Activated CD4-positive, alpha-beta memory T cell treated with anti-CD3 and anti-CD28 coated beads, Interleukin-2, amount 10 ng/mL, durations not matched to agents 7 days and 5 days (primary cell): ENCODE results near the gene BTBD2. TPM values are rescaled to one million over a fixed set of nuclear protein-coding genes. Genes with fewer than 3 reads are reported as not detected.

ENCODE experiments used
- CTCF ChIA-PET: fragments of 350-600 bp; sonication (Branson Sonifier 250); formaldehyde crosslinking; loops from one replicate; lab custom pipeline; 2021; ENCODE audit warnings: antibody characterized with exemption, inconsistent platforms; lab: Charles Lee
- POLR2A ChIA-PET: fragments of 350-600 bp; sonication (Branson Sonifier 250); formaldehyde crosslinking; loops from one replicate; lab custom pipeline; 2021; ENCODE audit warnings: antibody characterized with exemption; lab: Charles Lee
- DNase-seq: peaks from one replicate; pipeline ENCODE4 v3.0.0-alpha.2; 2020
- H3K27ac Mint-ChIP-seq: one replicate; pipeline ENCODE4 v1.8.0; 2021; ENCODE audit warnings: mild to moderate bottlenecking, mixed read lengths
- H3K27me3 Mint-ChIP-seq: one replicate; pipeline ENCODE4 v1.8.0; 2021; ENCODE audit warnings: mixed read lengths
- H3K36me3 Mint-ChIP-seq: one replicate; pipeline ENCODE4 v1.8.0; 2021; ENCODE audit warnings: low read depth, mixed read lengths
- H3K4me1 Mint-ChIP-seq: one replicate; pipeline ENCODE4 v1.8.0; 2021; ENCODE audit warnings: mixed read lengths
- H3K4me3 Mint-ChIP-seq: one replicate; pipeline ENCODE4 v1.8.0; 2021; ENCODE audit warnings: mild to moderate bottlenecking, mixed read lengths
- H3K9me3 Mint-ChIP-seq: one replicate; pipeline ENCODE4 v1.8.0; 2021; ENCODE audit warnings: mixed read lengths
- total RNA-seq, 2 experiments: library from RNA; stranded (reverse); gene quantifications; one replicate each; pipeline ENCODE4 v1.2.3, GENCODE V29; 2021

Gene BTBD2
- total RNA-seq, 2 experiments from 2014 or later: 55.4 to 57.1 TPM

- no peaks in the 10 kb centered on the region for H3K9me3 Mint-ChIP-seq
- POLR2A ChIA-PET: no interaction called here
- CTCF ChIA-PET: no interaction called here
- no peaks in the 10 kb centered on the region for H3K4me1 Mint-ChIP-seq
- no peak overlapping the region for H3K4me3 Mint-ChIP-seq
- no peak for DNase-seq
- no peak overlapping the region for H3K27ac Mint-ChIP-seq
- no peaks in the 10 kb centered on the region for H3K27me3 Mint-ChIP-seq
- peaks cover 32% of the 10 kb centered on the region for H3K36me3 Mint-ChIP-seq
Observed at GRCh38 chr19:1980091-1980808, 35.3 kb downstream of the BTBD2 start.

GRCh38 chr19:1979642-1980041 is 35.9 kb downstream of the BTBD2 start:
- Mint-ChIP-seq H3K4me1 (no peaks in the 10 kb centered on the region), H3K27ac (no peak overlapping the region), H3K27me3 (no peaks in the 10 kb centered on the region), H3K36me3 (peaks cover 34% of the 10 kb centered on the region), H3K4me3 (no peak overlapping the region), H3K9me3 (no peaks in the 10 kb centered on the region)
- DNase-seq: no peak
- ChIA-PET CTCF (no interaction called here), POLR2A (no interaction called here)

GRCh38 chr19:1979017-1979416 is 36.5 kb downstream of the BTBD2 start:
- H3K27ac Mint-ChIP-seq: no peak overlapping the region
- ChIA-PET CTCF (no interaction called here), POLR2A (no interaction called here)
- peaks cover 31% of the 10 kb centered on the region for H3K36me3 Mint-ChIP-seq
- no peaks in the 10 kb centered on the region for H3K4me1 Mint-ChIP-seq
- no peaks in the 10 kb centered on the region for H3K9me3 Mint-ChIP-seq
- H3K27me3 Mint-ChIP-seq: no peaks in the 10 kb centered on the region
- H3K4me3 Mint-ChIP-seq: no peak overlapping the region
- no peak for DNase-seq

- no peak for DNase-seq
- no peaks in the 10 kb centered on the region for H3K27me3 Mint-ChIP-seq
- H3K9me3 Mint-ChIP-seq: no peaks in the 10 kb centered on the region
- H3K36me3 Mint-ChIP-seq: peaks cover 31% of the 10 kb centered on the region
- ChIA-PET POLR2A (no interaction called here), CTCF (no interaction called here)
- no peak overlapping the region for H3K27ac Mint-ChIP-seq
- no peak overlapping the region for H3K4me3 Mint-ChIP-seq
- H3K4me1 Mint-ChIP-seq: peaks cover 1% of the 10 kb centered on the region
Observed at GRCh38 chr19:1978346-1978894, 37.1 kb downstream of the BTBD2 start.

GRCh38 chr19:1977120-1977519 is 38.4 kb downstream of the BTBD2 start:
- CTCF ChIA-PET: no interaction called here
- DNase-seq: no peak
- Mint-ChIP-seq H3K4me3 (no peak overlapping the region), H3K4me1 (peaks cover 3% of the 10 kb centered on the region), H3K27ac (no peak overlapping the region), H3K36me3 (peaks cover 26% of the 10 kb centered on the region), H3K27me3 (no peaks in the 10 kb centered on the region), H3K9me3 (no peaks in the 10 kb centered on the region)
- POLR2A ChIA-PET: no interaction called here

GRCh38 chr19:1975162-1975480 is 40.4 kb downstream of the BTBD2 start:
- DNase-seq: no peak
- ChIA-PET CTCF (no interaction called here), POLR2A (no interaction called here)
- H3K27ac Mint-ChIP-seq: no peak overlapping the region
- H3K36me3 Mint-ChIP-seq: peaks cover 19% of the 10 kb centered on the region
- H3K4me3 Mint-ChIP-seq: no peak overlapping the region
- peaks cover 3% of the 10 kb centered on the region for H3K4me1 Mint-ChIP-seq
- H3K27me3 Mint-ChIP-seq: no peaks in the 10 kb centered on the region
- H3K9me3 Mint-ChIP-seq: no peaks in the 10 kb centered on the region

- peaks cover 20% of the 10 kb centered on the region for H3K36me3 Mint-ChIP-seq
- H3K4me3 Mint-ChIP-seq: no peak overlapping the region
- no peaks in the 10 kb centered on the region for H3K9me3 Mint-ChIP-seq
- POLR2A ChIA-PET: no interaction called here
- no peak for DNase-seq
- no peak overlapping the region for H3K27ac Mint-ChIP-seq
- peaks cover 4% of the 10 kb centered on the region for H3K4me1 Mint-ChIP-seq
- no peaks in the 10 kb centered on the region for H3K27me3 Mint-ChIP-seq
- CTCF ChIA-PET: no interaction called here
Observed at GRCh38 chr19:1974381-1975161, 40.9 kb downstream of the BTBD2 start.

GRCh38 chr19:1970806-1971502 is 44.6 kb downstream of the BTBD2 start:
- no peak for DNase-seq
- H3K36me3 Mint-ChIP-seq: peaks cover 19% of the 10 kb centered on the region
- H3K27ac Mint-ChIP-seq: no peak overlapping the region
- POLR2A ChIA-PET: no interaction called here
- no peaks in the 10 kb centered on the region for H3K9me3 Mint-ChIP-seq
- no peaks in the 10 kb centered on the region for H3K27me3 Mint-ChIP-seq
- CTCF ChIA-PET: no interaction called here
- peaks cover 16% of the 10 kb centered on the region for H3K4me1 Mint-ChIP-seq
- no peak overlapping the region for H3K4me3 Mint-ChIP-seq

GRCh38 chr19:1970003-1970805 is 45.3 kb downstream of the BTBD2 start:
- H3K27me3 Mint-ChIP-seq: no peaks in the 10 kb centered on the region
- H3K9me3 Mint-ChIP-seq: no peaks in the 10 kb centered on the region
- H3K27ac Mint-ChIP-seq: no peak overlapping the region
- H3K36me3 Mint-ChIP-seq: peaks cover 19% of the 10 kb centered on the region
- DNase-seq: no peak
- peaks cover 18% of the 10 kb centered on the region for H3K4me1 Mint-ChIP-seq
- ChIA-PET CTCF (no interaction called here), POLR2A (no interaction called here)
- no peak overlapping the region for H3K4me3 Mint-ChIP-seq

GRCh38 chr19:1969176-1970002 is 46.1 kb downstream of the BTBD2 start:
- no peaks in the 10 kb centered on the region for H3K27me3 Mint-ChIP-seq
- peaks cover 18% of the 10 kb centered on the region for H3K4me1 Mint-ChIP-seq
- CTCF ChIA-PET: no interaction called here
- H3K9me3 Mint-ChIP-seq: no peaks in the 10 kb centered on the region
- POLR2A ChIA-PET: no interaction called here
- H3K4me3 Mint-ChIP-seq: no peak overlapping the region
- no peak overlapping the region for H3K27ac Mint-ChIP-seq
- no peak for DNase-seq
- peaks cover 12% of the 10 kb centered on the region for H3K36me3 Mint-ChIP-seq

- Mint-ChIP-seq H3K27me3 (no peaks in the 10 kb centered on the region), H3K4me3 (no peak overlapping the region), H3K36me3 (peaks cover 12% of the 10 kb centered on the region), H3K9me3 (no peaks in the 10 kb centered on the region), H3K4me1 (peaks cover 17% of the 10 kb centered on the region), H3K27ac (no peak overlapping the region)
- ChIA-PET CTCF (no interaction called here), POLR2A (no interaction called here)
- DNase-seq: no peak
Observed at GRCh38 chr19:1968279-1969175, 47.0 kb downstream of the BTBD2 start.
